NCI-H446 (cell line): ENCODE measurements around the gene CPVL.

Source experiments
- DNase-seq, 2 experiments: peaks; one replicate each; lab custom pipeline; 2025; lab: John Stamatoyannopoulos, UW

Gene CPVL

GRCh38 chr7:29091715-29092114 is 54.6 kb downstream of the CPVL start:
- DNase-seq: no peak

GRCh38 chr7:29090836-29091601 is 55.3 kb downstream of the CPVL start:
- no peak for DNase-seq

GRCh38 chr7:29090151-29090805 is 56.1 kb downstream of the CPVL start:
- DNase-seq: no peak

DNA sequence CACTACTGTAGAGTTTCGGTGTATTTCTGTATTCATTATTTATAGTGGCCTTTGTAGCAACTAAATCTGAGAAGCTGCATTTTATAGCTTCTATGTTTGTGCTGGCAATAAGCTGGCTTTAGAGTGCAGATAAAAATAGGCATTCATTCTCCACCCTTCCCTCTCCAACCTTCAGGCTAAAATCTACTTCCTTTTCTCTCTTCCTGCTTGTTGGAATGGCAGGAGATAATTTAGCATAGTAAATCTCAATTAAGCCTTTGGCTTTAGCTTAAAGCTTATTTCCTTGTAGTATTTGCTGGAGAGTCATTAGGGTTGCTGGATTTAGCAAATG is 58.5 kb downstream of the CPVL start:
- no peak for DNase-seq

DNA sequence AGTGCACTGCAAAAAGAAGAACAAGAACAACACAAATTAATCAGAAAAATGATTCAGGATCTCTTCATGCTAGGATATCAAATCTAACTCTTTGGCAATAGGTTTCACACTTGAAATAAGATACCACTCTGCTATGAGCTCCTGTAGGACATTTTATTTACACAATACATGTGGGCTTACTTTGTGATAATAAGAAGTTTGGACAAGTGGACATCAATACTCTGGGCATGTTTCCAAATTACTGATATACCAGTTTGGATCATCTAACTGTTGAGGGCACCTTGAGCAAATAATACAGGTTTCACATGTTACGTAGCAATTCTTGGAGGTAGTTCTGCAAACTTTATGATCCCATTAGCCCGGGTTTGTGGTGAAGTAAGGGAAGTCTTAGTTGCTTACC is 59.8 kb downstream of the CPVL start:
- no peak for DNase-seq

DNA sequence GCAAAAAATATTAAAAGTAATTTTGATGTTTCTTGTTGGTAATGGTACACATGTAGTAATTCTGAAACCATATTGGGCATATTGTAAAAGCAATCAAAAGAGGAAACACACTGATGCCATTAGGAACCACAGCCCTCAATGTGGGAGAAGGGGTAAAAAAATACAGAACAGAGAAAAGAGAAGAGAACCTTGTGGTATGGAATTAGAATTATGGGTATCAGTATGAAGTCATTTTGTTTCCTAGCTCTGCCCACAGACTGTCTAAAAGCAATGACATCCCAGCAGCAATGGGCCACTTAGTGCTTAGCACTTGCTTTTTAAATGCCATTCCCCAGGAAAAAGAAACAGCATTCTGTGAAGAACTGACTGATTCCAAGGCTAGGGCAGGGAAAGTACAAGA is 61.5 kb downstream of the CPVL start:
- DNase-seq: no peak

DNA sequence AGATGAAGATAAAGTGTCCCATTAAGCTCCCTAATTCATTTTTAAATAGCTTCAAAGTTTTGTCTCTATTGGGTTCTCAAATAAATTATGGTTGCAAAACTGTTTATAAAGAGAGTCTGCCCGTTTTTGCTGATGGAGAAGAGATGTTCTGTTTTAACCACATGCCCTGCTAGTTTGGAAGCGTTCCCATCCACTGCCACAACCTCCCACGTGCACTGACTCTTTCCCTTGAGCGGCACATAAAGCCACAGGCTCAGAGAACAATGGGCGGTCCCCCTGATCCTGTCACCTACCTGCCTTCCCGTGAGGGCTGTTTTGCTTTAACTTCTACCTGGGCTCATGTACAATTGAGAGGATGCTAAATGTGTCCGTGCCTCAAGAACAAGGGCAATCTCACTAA is 65.5 kb downstream of the CPVL start:
- DNase-seq: no peak

DNA sequence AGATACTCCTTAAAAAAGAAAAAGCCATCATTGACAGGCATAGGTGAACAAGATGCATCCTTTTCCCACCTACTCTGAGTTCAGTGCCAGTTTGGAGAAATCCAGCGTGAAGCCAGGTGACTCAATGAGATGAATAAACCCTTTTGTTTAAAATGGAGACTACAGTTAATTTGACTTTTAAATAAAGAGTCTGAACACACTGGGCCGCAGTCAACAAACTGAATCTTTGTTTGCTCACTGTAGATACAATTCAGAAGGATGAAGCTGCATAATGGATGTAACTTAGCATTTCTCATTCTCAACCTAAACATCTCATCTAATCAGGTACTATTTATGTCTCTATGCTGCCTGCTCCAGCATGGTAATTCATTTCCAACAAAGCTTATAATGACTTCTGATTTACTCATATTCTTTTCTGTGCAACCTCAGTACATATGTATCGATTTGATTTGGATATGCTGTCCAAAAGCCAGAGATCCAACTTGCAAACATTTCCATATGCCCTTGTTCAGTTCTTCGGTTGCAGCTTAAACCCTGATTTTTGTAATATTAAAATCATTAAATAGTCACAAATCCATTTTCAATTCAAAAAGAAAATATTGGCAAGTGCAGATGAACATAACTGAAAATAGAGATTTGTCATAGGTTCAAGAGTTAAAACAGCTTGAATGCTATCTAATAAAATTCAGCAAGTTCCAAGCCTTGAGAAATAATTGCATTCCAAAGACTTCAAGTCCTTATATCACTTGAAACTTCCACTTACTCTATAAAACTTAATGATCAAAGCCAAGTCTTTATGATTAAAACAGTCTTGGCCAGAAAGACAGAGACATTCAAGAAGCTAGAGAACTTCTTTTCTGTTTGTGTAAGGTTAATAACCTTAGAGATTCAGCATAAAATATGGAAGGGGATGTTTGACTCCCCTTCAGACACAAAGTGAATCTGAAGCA is 67.8 kb downstream of the CPVL start:
- DNase-seq: no peak

GRCh38 chr7:29077854-29078253 is 68.5 kb downstream of the CPVL start:
- no peak for DNase-seq

- DNase-seq: no peak
Measured at GRCh38 chr7:29077176-29077575, 69.2 kb downstream of the CPVL start.

DNA sequence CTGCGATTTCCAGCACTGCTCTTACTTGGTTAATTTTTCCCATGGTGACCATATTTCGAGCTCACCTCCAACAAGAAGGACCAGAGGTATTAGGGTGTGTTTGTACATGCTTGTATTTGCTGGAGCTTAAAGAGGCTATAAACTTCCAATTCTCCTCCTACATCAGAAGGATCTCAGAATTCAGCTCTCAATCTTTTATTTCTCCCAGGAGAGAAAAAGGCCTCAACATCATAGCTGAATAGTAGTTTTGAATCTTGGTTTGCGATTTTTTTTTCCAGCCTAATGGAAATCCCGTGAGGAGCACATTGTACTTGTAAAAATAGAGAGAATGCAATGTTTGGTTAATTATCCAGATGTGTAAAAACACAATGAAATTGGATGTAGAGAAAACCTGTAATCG is 69.7 kb downstream of the CPVL start:
- DNase-seq: no peak

DNA sequence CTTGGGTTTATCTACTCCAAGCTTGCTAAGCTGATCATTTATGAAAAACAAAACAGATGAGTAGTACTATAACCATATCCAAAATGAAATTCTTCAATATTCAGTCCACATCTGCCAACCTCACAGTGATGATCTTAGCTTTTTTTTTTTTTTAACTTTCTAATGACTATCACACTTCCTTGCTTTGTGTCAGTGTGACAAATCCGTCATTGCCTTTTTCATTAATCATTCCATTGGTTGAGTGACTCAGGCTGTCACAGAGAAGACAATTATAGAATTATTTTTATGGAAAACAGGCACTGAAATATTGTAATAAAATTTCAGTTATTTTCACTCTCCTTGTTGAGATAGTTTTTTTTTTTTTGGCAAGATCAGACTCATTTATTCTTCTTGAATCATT is 70.7 kb downstream of the CPVL start:
- no peak for DNase-seq

DNA sequence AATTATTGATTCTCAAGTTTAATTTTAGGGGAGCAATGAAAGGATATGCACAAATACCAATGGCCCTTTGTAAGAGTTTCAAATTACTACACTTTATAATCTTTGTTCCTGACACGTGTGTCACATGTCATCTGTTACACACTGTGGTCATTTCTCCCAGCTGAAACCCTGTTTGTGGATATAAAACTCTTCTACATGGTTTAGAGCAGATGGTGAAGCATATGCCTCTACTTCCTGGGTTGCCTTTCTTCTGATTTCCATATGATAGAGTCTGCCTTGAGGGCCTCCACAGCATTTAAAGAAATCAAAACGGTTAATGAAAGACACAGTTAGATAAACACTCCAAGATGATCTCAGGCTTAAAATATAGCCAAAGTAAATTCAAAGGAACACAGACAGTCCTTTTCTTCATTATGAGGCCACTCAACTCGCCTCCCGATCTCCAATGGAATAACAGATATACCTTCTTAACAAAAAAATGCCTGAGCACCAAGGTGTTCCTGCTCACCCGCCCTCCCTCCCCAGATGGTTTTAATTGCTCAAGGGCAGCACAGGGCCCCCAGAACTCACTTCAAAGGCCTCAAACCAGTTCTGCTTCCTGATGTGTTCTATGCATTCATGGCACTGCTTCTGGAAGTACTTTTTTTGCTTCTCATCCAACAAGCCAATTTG is 75.0 kb downstream of the CPVL start:
- no peak for DNase-seq

- no peak for DNase-seq
Measured at GRCh38 chr7:29066641-29067040, 79.7 kb downstream of the CPVL start.

- DNase-seq: no peak
Measured at GRCh38 chr7:29065181-29065857, 81.0 kb downstream of the CPVL start.

DNA sequence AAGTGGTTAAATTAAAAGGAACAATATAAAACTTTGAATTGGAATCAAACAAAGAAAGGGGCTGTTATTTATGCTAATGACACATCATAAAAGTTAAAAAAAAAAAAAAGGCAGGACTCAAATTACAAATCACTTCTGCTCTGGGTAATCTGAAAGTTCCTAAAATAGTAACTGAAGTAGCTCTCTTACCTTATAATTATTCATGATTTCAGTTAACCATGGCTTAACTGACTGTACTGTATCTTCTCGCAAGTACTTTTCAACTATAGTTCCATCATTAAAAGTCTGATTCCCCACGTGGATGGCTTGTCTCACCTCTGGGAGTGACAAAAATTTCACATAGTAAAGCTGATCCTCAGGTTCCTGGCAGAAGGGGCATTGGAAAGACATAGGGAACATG is 82.5 kb downstream of the CPVL start:
- DNase-seq: no peak

DNA sequence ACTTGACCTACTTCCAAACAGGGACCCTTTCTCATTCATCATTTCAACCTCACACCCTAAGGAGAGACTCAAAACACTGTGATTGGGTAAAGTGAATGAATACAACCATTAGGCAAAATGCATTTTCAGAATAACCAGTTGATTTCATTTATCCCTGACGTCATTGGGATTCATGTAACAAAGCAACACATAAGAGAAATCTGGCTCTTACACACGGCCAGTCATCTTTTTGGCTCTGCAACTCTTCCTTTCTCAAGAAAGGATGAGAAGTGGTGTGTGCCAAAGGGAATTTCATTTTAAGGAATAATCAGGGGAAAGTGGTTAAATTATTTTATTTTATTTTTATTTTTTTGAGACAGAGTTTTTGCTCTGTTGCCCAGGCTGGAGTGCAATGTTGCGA is 83.1 kb downstream of the CPVL start:
- no peak for DNase-seq

- no peak for DNase-seq
Measured at GRCh38 chr7:29053105-29053872, 93.0 kb downstream of the CPVL start.

- no peak for DNase-seq
Measured at GRCh38 chr7:29046978-29047377, 99.4 kb downstream of the CPVL start.

GRCh38 chr7:29045258-29046086 is 100.9 kb downstream of the CPVL start:
- no peak for DNase-seq
